ENCODE data around the gene OSTM1. TPM values are rescaled to one million over a fixed set of nuclear protein-coding genes. Genes with fewer than 3 reads are reported as not detected.

Gene OSTM1
- total and polyA plus RNA-seq, 12 donors, result 17.3 to 57.9 (median 37.1) TPM

- no peaks in the 10 kb centered on the region for H3K36me3 ChIP-seq
- peaks cover 0 to 48% (median 38%) of the 10 kb centered on the region in 7 donors for H3K27me3 ChIP-seq
- no peak overlapping the region for H3K4me3 ChIP-seq
- no peak overlapping the region for H3K27ac ChIP-seq
- intact Hi-C loops (cut with DNase I), result no loop called here
- no peaks in the 10 kb centered on the region for H3K9me3 ChIP-seq
- ATAC-seq (no peak), DNase-seq (no peak)
- H3K4me1 ChIP-seq, result peaks cover 0 to 4% (median 0%) of the 10 kb centered on the region in 9 donors
- TF ChIP-seq CTCF (IDR thresholded peaks at IDR 0.05), result no peak
Measured at GRCh38 chr6:108108374-108108773, 33.8 kb upstream of the OSTM1 start.

GRCh38 chr6:108107102-108107501, 32.6 kb upstream of the OSTM1 start:
- Histone ChIP-seq H3K27ac (no peak overlapping the region), H3K36me3 (no peaks in the 10 kb centered on the region), H3K4me1 (no peaks in the 10 kb centered on the region), H3K27me3 (peaks cover 0 to 42% (median 26%) of the 10 kb centered on the region in 7 donors), H3K4me3 (no peak overlapping the region), H3K9me3 (no peaks in the 10 kb centered on the region)
- no peak for TF ChIP-seq CTCF (IDR thresholded peaks at IDR 0.05)
- ATAC-seq (no peak), DNase-seq (no peak)
- intact Hi-C loops (cut with DNase I), result no loop called here
- 89 to 97% methylated on average over 1 of the region's 1 CpG for WGBS, 2 donors

- no peak for DNase-seq
- peak in 1 of 8 donors; percentile 37 for ATAC-seq
- WGBS, 2 donors, result 68 to 73% methylated on average over 1 of the region's 1 CpG
Measured at GRCh38 chr6:108106694-108107093, 32.2 kb upstream of the OSTM1 start.

GRCh38 chr6:108106261-108106660, 31.7 kb upstream of the OSTM1 start:
- no peak for ATAC-seq
- 92 to 94% methylated on average over 5 of the region's 5 CpGs for WGBS, 2 donors
- no peak overlapping the region for H3K4me3 ChIP-seq
- no peaks in the 10 kb centered on the region for H3K9me3 ChIP-seq
- intact Hi-C loops (cut with DNase I), result no loop called here
- peaks cover 0 to 34% (median 17%) of the 10 kb centered on the region in 7 donors for H3K27me3 ChIP-seq
- no peaks in the 10 kb centered on the region for H3K36me3 ChIP-seq
- H3K4me1 ChIP-seq, result no peaks in the 10 kb centered on the region
- no peak for DNase-seq
- no peak overlapping the region for H3K27ac ChIP-seq
- no peak for TF ChIP-seq CTCF (IDR thresholded peaks at IDR 0.05)

More at GRCh38 chr6:108106694-108107093, 32.2 kb upstream of the OSTM1 start:
- no peaks in the 10 kb centered on the region for H3K4me1 ChIP-seq
- intact Hi-C loops (cut with DNase I), result no loop called here
- H3K27me3 ChIP-seq, result peaks cover 0 to 38% (median 22%) of the 10 kb centered on the region in 7 donors
- H3K9me3 ChIP-seq, result no peaks in the 10 kb centered on the region
- no peaks in the 10 kb centered on the region for H3K36me3 ChIP-seq
- no peak for TF ChIP-seq CTCF (IDR thresholded peaks at IDR 0.05)
- H3K27ac ChIP-seq, result no peak overlapping the region
- H3K4me3 ChIP-seq, result no peak overlapping the region
